ENCODE results near the gene SV2C.

GRCh38 chr5:76365561-76365960 lies 282.4 kb downstream of the SV2C start:
- TF ChIP-seq CTCF (IDR thresholded peaks at IDR 0.05): no peak
- TF ChIP-seq TCF7 (CRISPR knock-in tag; IDR thresholded peaks at IDR 0.05; ENCODE audit: low read depth): no peak
- no peak for TF ChIP-seq FOXJ3 (CRISPR knock-in tag; IDR thresholded peaks at IDR 0.05; ENCODE audit: borderline replicate concordance)
- no peak for TF ChIP-seq ATF2 (CRISPR knock-in tag; IDR thresholded peaks at IDR 0.05; ENCODE audit: borderline replicate concordance, low read depth)
- TF ChIP-seq PRDM15 (CRISPR knock-in tag; IDR thresholded peaks at IDR 0.05): no peak
- no peak for TF ChIP-seq FOXP4 (CRISPR knock-in tag; IDR thresholded peaks at IDR 0.05)
- TF ChIP-seq NR1H2 (CRISPR knock-in tag; IDR thresholded peaks at IDR 0.05): no peak
- TF ChIP-seq ZNF232 (CRISPR knock-in tag; IDR thresholded peaks at IDR 0.05): no peak
- TF ChIP-seq MXD4 (CRISPR knock-in tag; IDR thresholded peaks at IDR 0.05; ENCODE audit: borderline replicate concordance): no peak
- TF ChIP-seq ESRRA (CRISPR knock-in tag; IDR thresholded peaks at IDR 0.05; ENCODE audit: borderline replicate concordance): no peak
